ENCODE data around the gene KMT2C.
"Not testable (repeated sequence)": the region's sequence is repeated elsewhere in the genome, so short reads cannot be mapped to it uniquely, and the experiment has no call there.

- TF ChIP-seq, protein P1, sequence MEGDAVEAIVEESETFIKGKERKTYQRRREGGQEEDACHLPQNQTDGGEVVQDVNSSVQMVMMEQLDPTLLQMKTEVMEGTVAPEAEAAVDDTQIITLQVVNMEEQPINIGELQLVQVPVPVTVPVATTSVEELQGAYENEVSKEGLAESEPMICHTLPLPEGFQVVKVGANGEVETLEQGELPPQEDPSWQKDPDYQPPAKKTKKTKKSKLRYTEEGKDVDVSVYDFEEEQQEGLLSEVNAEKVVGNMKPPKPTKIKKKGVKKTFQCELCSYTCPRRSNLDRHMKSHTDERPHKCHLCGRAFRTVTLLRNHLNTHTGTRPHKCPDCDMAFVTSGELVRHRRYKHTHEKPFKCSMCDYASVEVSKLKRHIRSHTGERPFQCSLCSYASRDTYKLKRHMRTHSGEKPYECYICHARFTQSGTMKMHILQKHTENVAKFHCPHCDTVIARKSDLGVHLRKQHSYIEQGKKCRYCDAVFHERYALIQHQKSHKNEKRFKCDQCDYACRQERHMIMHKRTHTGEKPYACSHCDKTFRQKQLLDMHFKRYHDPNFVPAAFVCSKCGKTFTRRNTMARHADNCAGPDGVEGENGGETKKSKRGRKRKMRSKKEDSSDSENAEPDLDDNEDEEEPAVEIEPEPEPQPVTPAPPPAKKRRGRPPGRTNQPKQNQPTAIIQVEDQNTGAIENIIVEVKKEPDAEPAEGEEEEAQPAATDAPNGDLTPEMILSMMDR (IDR thresholded peaks at IDR 0.05 in 8 of 11, conservative IDR thresholded peaks at IDR 0.05 in 3 of 11), result not testable (repeated sequence)
- not testable (repeated sequence) for TF ChIP-seq POLR2A (IDR thresholded peaks at IDR 0.05)
Measured at GRCh38 chr7:152247851-152248250, 188.0 kb downstream of the KMT2C start.
